Activated CD4-positive, alpha-beta T cell treated with anti-CD3 and anti-CD28 coated beads for 36 hours (primary cell): ENCODE measurements around the gene PDE4B. TPM values are rescaled to one million over a fixed set of nuclear protein-coding genes. Genes with fewer than 3 reads are reported as not detected.

Source experiments
- ATAC-seq: fragments of 200-7000 bp; cut with Tn5 transposase; one replicate; pipeline ENCODE4 v1.10.0; 2021; ENCODE audit warnings: mild to moderate bottlenecking, moderate library complexity
- CTCF ChIA-PET: fragments of 350-600 bp; sonication (Branson Sonifier 250); formaldehyde crosslinking; loops from one replicate; lab custom pipeline; 2021; ENCODE audit warnings: antibody characterized with exemption; lab: Charles Lee
- POLR2A ChIA-PET: fragments of 350-600 bp; sonication (Branson Sonifier 250); formaldehyde crosslinking; loops from one replicate; lab custom pipeline; 2021; ENCODE audit warnings: antibody characterized with exemption, inconsistent platforms; lab: Charles Lee
- DNase-seq: peaks from one replicate; pipeline ENCODE4 v3.0.0-alpha.2; 2020
- H3K27ac Mint-ChIP-seq: one replicate; pipeline ENCODE4 v1.8.0; 2021; ENCODE audit warnings: mixed read lengths
- H3K27me3 Mint-ChIP-seq: one replicate; pipeline ENCODE4 v1.8.0; 2021; ENCODE audit warnings: mixed read lengths
- H3K36me3 Mint-ChIP-seq: one replicate; pipeline ENCODE4 v1.8.0; 2021; ENCODE audit warnings: low read depth, mixed read lengths
- H3K4me1 Mint-ChIP-seq: one replicate; pipeline ENCODE4 v1.8.0; 2021; ENCODE audit warnings: mixed read lengths
- H3K4me3 Mint-ChIP-seq: one replicate; pipeline ENCODE4 v1.8.0; 2021; ENCODE audit warnings: mild to moderate bottlenecking, moderate library complexity, mixed read lengths
- H3K9me3 Mint-ChIP-seq: one replicate; pipeline ENCODE4 v1.8.0; 2021; ENCODE audit warnings: low read depth, mixed read lengths
- intact Hi-C, 2 experiments: fragments of 100-400 bp; cut with DNase I in 1 of 2; cut with micrococcal nuclease in 1 of 2; formaldehyde crosslinking; loops; one replicate each; pipeline versions ENCODE4 v1.14.2 to v1.15.1; 2022 to 2024; cut with DNase I, micrococcal nuclease
- total RNA-seq, 2 experiments: library from RNA; stranded (reverse); gene quantifications; one replicate each; pipeline ENCODE4 v1.2.3, GENCODE V29; 2021

Gene PDE4B
- total RNA-seq, 2 experiments from 2014 or later = 24.2 to 24.7 TPM

DNA sequence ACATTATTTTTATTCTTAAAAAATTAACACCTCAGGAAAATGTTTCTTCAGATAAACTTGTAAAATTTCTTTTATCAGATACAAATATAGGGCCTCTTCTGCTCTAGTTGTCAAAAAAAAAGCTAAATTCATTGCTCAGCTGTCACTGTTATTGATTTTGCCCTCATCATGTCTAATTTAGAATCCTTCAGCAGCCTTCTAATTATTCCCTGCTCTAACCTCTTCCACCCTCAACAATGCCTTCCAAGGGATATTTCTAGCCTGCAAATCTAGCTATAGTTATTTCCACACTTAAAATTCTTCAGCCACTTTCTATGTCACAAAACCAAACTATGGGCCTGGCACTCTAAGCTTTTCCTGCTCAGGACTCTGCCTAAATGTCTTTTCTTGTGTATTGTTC lies 25.2 kb downstream of the PDE4B start:
- ATAC-seq = no peak
- Mint-ChIP-seq H3K9me3 (no peaks in the 10 kb centered on the region), H3K27ac (no peak overlapping the region), H3K27me3 (peaks cover 26% of the 10 kb centered on the region), H3K4me3 (no peak overlapping the region), H3K4me1 (peaks cover 10% of the 10 kb centered on the region), H3K36me3 (no peaks in the 10 kb centered on the region)
- ChIA-PET CTCF (interaction anchor here (0.6 to 1.2 kb wide), 4 partner anchors 97 to 628 kb away, joined by 3 read pairs; no protein-coding TSS in a partner anchor), POLR2A (no interaction called here)
- intact Hi-C loops = no loop called here
- no peak for DNase-seq

DNA sequence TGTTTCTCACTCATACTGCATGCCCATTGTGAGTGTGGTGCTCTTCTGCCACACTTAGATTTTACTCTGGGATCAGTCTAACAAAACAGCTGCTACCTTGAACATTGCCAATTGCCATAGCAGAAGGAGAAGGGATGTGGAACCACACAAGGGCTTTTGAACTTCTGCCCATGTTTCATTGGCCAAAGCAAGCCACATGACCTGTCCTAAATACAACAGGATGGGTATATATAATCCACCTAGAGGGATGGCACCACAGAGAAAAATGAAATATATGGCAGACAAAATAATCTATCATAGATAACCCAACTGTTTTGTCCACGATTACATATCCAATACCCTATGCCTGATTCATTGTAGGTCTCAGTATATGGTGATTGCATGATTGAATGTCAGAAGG lies 26.3 kb downstream of the PDE4B start:
- intact Hi-C loops = no loop called here
- no peak for DNase-seq
- Mint-ChIP-seq H3K4me3 (no peak overlapping the region), H3K4me1 (no peaks in the 10 kb centered on the region), H3K36me3 (no peaks in the 10 kb centered on the region), H3K9me3 (no peaks in the 10 kb centered on the region), H3K27ac (no peak overlapping the region), H3K27me3 (peaks cover 19% of the 10 kb centered on the region)
- ChIA-PET POLR2A (no interaction called here), CTCF (interaction anchor here (1.0 kb wide), 1 partner anchor 11 kb away, joined by 3 read pairs; no protein-coding TSS in a partner anchor)
- ATAC-seq = no peak

DNA sequence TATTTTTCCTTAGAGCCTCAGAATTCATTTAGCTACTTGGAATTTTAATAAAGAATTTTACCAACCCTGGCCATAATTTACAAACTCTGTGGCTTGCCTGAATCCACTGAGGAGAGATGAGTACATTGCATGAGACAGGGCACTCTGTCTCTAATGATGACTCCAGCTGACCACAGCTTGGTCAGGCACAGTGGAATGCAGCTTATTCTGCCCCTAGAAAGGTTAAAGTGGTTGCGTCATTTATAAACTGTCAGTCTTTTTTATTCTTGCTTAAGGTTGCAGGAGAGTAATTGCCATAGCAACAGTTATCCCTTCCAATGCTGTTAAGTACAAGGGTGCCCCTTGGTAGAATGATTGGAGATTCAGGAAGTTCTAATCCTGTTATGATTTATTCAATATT lies 28.3 kb downstream of the PDE4B start:
- intact Hi-C loops = no loop called here
- no peaks in the 10 kb centered on the region for H3K4me1 Mint-ChIP-seq
- no peak overlapping the region for H3K4me3 Mint-ChIP-seq
- DNase-seq (no peak), ATAC-seq (no peak)
- H3K27ac Mint-ChIP-seq = no peak overlapping the region
- POLR2A ChIA-PET = no interaction called here
- peaks cover 18% of the 10 kb centered on the region for H3K27me3 Mint-ChIP-seq
- H3K9me3 Mint-ChIP-seq = no peaks in the 10 kb centered on the region
- CTCF ChIA-PET = no interaction called here
- no peaks in the 10 kb centered on the region for H3K36me3 Mint-ChIP-seq

DNA sequence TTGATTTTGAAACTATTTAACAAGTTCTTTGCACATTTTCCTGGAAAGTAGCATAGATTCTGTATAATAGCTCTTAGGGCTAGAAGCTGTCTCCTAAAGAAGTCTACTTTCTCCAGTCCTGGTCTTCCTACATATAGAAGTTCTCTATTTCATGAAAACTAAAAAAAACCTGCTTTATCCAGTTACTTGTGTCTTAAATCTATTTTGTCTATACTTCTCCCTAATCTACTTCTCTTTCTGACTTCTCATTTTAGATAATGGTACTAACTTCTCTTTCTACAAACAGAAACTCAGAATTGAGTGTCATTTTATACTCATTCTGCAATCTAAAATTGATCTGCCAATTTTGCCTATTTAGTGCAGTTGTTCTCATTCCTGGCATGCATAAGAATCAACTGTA lies 28.7 kb downstream of the PDE4B start:
- Mint-ChIP-seq H3K9me3 (no peaks in the 10 kb centered on the region), H3K27me3 (peaks cover 18% of the 10 kb centered on the region), H3K27ac (no peak overlapping the region), H3K4me3 (no peak overlapping the region), H3K4me1 (no peaks in the 10 kb centered on the region), H3K36me3 (no peaks in the 10 kb centered on the region)
- ChIA-PET POLR2A (no interaction called here), CTCF (no interaction called here)
- DNase-seq (no peak), ATAC-seq (no peak)
- intact Hi-C loops = no loop called here

DNA sequence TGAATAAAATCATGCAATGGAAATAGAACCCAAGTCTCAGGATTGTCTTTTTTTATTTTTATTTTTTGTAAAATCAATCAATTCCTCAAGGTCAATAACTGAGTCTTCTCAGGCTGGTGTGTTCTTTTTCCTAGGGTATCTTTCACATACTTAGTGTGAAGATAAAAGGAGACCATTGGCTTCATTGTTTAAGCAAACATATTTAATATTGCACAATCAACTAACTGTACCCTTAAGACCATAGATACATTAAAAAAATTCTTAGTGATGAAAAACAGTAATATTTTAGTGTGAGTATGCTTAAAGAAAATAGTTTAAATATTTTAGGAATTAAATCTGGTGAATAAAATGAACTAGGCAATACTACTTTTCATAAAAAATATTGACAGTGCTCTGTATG lies 31.4 kb downstream of the PDE4B start:
- Mint-ChIP-seq H3K36me3 (no peaks in the 10 kb centered on the region), H3K27me3 (peaks cover 20% of the 10 kb centered on the region), H3K4me1 (no peaks in the 10 kb centered on the region), H3K27ac (no peak overlapping the region), H3K9me3 (no peaks in the 10 kb centered on the region), H3K4me3 (no peak overlapping the region)
- CTCF ChIA-PET = no interaction called here
- DNase-seq (no peak), ATAC-seq (no peak)
- intact Hi-C loops = no loop called here
- POLR2A ChIA-PET = no interaction called here

DNA sequence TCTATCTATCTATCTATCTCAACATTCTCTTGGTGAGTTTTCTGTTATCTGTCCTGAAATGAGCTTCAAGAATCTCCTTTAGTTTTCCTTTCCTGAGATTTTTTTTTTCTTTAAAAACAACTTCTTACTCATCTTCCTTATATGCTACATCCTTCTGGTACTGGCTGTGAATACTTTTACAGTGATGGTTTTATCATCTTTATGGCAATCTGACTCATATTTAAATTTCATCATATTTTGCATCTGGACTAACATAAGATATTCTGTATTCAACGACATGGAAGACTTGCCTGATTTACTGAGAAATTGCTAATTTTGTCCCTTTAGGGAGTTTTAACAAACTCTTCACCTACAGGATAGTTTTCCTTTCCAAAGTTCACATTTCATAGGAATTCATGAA lies 33.0 kb downstream of the PDE4B start:
- ChIA-PET POLR2A (no interaction called here), CTCF (no interaction called here)
- Mint-ChIP-seq H3K9me3 (no peaks in the 10 kb centered on the region), H3K27me3 (peaks cover 20% of the 10 kb centered on the region), H3K36me3 (no peaks in the 10 kb centered on the region), H3K4me3 (no peak overlapping the region), H3K4me1 (peaks cover 4% of the 10 kb centered on the region), H3K27ac (no peak overlapping the region)
- no peak for ATAC-seq
- no peak for DNase-seq
- intact Hi-C loops = no loop called here

DNA sequence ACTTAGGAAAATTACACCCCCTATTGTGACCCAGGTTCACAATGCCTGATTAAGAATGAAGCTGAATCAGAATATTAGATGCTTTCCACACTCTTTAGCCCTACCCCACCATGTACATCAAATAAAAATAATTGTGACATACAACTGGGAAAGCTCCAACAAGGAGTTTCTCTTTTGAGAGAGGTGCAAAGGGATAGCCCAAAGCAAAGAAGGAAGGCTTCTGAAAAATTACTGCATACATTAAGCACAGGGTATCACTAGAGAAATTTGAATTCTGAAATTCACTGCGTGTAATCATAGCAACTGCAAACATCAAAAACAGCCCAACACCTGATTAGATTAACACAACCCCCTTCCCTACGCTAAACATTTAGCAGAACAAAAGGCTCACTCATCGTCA lies 34.1 kb downstream of the PDE4B start:
- Mint-ChIP-seq H3K27ac (no peak overlapping the region), H3K4me1 (peaks cover 4% of the 10 kb centered on the region), H3K27me3 (peaks cover 20% of the 10 kb centered on the region), H3K4me3 (no peak overlapping the region), H3K36me3 (no peaks in the 10 kb centered on the region), H3K9me3 (no peaks in the 10 kb centered on the region)
- no peak for DNase-seq
- POLR2A ChIA-PET = no interaction called here
- intact Hi-C loops = no loop called here
- ATAC-seq = no peak
- CTCF ChIA-PET = no interaction called here

DNA sequence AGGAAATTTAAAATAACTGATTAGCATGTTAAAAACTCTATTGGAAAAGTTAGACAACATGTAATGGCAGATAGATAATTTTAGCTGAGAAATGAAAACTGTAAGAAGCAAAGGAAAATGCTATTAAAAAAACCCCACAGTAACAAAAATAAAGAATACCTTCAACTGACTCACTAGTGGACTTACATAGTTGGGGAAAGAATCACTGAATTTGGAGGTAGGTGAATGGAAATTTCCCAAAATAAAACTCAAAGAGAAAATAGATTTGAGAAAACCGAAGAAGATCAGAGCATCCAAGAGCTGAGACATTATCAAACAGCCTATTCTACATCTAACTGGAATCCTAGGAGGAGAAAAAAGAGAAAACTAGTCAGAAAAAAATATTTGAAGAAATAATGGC lies 34.7 kb downstream of the PDE4B start:
- DNase-seq = no peak
- POLR2A ChIA-PET = no interaction called here
- Mint-ChIP-seq H3K4me3 (no peak overlapping the region), H3K27ac (no peak overlapping the region), H3K4me1 (peaks cover 4% of the 10 kb centered on the region), H3K9me3 (no peaks in the 10 kb centered on the region), H3K27me3 (peaks cover 24% of the 10 kb centered on the region), H3K36me3 (no peaks in the 10 kb centered on the region)
- intact Hi-C loops = no loop called here
- ATAC-seq = no peak
- CTCF ChIA-PET = no interaction called here

DNA sequence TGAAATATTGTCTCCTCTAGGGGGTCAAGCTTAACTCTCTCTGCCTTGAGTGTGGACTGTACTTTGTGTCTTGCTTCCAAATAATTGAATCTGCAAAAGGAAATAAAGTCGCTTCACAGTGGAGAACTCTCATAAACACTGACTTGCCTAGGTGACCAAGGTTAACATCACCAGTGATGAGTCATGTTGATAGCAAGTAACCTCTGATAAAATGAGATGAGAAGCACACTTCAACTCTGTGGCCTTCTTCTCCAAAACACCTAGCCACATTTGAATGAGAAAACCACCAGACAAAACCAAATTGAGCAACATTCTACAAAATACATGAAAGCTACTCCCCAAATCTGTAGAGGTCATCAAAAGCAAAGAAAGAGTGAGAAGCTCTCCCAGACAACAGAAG lies 37.6 kb downstream of the PDE4B start:
- DNase-seq (no peak), ATAC-seq (peak; percentile 82)
- H3K36me3 Mint-ChIP-seq = no peaks in the 10 kb centered on the region
- peaks cover 24% of the 10 kb centered on the region for H3K27me3 Mint-ChIP-seq
- peaks cover 4% of the 10 kb centered on the region for H3K4me1 Mint-ChIP-seq
- intact Hi-C loops = loop anchor here in 1 of 2 experiments (1.0 kb wide), 1 partner anchor 18 kb away; no protein-coding TSS in a partner anchor
- no peak overlapping the region for H3K27ac Mint-ChIP-seq
- H3K4me3 Mint-ChIP-seq = no peak overlapping the region
- no peaks in the 10 kb centered on the region for H3K9me3 Mint-ChIP-seq
- ChIA-PET CTCF (interaction anchor here (1.3 to 1.5 kb wide), 2 partner anchors 18 to 143 kb away, joined by 4 read pairs; no protein-coding TSS in a partner anchor), POLR2A (no interaction called here)

DNA sequence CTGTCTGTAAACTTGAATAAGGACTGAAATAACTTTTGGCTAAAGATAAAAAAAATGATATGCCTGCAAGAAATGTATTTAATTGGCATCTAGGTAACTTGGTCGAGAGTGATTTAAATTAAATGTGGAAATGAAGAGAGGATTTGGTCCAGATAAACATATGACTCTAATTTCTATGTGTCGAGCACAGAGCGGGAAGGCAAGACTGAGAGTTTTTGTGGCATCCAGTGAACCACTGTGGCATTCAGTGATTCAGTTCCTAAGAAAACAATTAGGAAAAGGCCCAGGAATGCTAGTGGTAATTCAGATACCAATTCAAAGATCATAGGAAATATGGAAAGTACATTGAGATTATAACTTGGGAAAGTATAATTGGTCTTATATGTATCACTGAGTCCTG lies 39.6 kb downstream of the PDE4B start:
- ATAC-seq (no peak), DNase-seq (no peak)
- Mint-ChIP-seq H3K27ac (no peak overlapping the region), H3K4me1 (peaks cover 4% of the 10 kb centered on the region), H3K36me3 (no peaks in the 10 kb centered on the region), H3K4me3 (no peak overlapping the region), H3K9me3 (no peaks in the 10 kb centered on the region), H3K27me3 (peaks cover 17% of the 10 kb centered on the region)
- ChIA-PET CTCF (no interaction called here), POLR2A (no interaction called here)
- intact Hi-C loops = no loop called here

DNA sequence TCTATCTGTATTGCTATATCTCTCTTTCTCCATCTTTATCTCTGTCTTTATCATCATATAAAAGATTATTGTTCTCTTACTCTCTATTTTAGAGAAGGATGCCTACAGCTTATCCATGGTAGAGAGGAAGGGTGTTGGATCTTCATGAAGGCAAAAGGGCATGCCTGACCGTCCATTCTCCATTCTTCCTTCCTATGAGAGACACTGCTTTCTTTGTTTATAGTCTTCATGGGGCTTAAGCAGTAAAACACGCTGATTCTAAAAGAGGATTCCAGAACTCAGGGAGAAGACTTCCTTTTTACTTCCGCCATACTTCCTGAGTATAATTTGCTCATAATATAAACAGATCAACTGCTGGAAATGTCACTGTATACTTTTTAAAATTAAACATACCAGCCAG lies 44.0 kb downstream of the PDE4B start:
- Mint-ChIP-seq H3K27ac (no peak overlapping the region), H3K4me3 (no peak overlapping the region), H3K4me1 (no peaks in the 10 kb centered on the region), H3K36me3 (no peaks in the 10 kb centered on the region), H3K9me3 (no peaks in the 10 kb centered on the region), H3K27me3 (peaks cover 11% of the 10 kb centered on the region)
- intact Hi-C loops = no loop called here
- no peak for DNase-seq
- POLR2A ChIA-PET = no interaction called here
- CTCF ChIA-PET = interaction anchor here (0.7 kb wide), 1 partner anchor 10 kb away, joined by 4 read pairs; no protein-coding TSS in a partner anchor
- no peak for ATAC-seq

DNA sequence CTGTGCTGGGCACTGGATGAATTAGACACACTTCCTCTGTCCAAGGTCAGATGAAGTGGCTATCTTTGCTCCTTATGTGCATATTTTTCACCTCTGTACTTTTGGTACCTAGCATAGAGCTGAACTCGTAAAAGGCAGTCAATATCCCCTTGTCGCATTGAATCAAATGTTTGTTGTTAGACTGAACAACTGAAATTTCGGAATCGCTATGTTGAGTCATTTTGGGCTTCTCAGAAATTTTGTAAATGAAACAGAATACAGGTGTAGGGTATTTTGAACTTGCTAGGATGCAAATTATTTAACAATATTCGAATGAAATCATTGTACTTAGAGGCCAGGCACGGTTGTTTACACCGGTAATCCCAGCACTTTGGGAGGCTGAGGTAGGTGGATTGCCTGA lies 48.0 kb downstream of the PDE4B start:
- Mint-ChIP-seq H3K4me3 (no peak overlapping the region), H3K27ac (no peak overlapping the region), H3K36me3 (no peaks in the 10 kb centered on the region), H3K4me1 (no peaks in the 10 kb centered on the region), H3K27me3 (peaks cover 5% of the 10 kb centered on the region), H3K9me3 (no peaks in the 10 kb centered on the region)
- CTCF ChIA-PET = no interaction called here
- POLR2A ChIA-PET = no interaction called here
- ATAC-seq = no peak
- intact Hi-C loops = no loop called here
- DNase-seq = no peak

DNA sequence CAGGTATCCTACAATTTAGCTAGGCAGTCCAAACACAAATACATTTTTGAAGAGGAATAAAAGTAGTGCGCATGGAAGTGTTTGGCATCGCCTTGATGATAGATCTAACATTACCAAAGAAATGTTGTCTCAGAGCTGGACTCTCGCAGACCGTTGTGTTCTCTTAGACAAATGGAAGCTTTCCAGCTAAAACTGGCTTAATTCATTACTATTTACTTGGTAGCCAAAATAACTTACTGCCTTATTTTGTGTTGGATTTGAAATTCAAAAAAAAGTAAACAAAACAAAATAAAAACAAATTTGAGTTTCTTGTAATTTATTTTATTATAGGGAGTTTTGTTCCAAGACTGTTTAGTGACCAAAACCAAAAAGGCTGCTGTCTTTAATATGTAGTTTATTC lies 51.6 kb downstream of the PDE4B start:
- POLR2A ChIA-PET = no interaction called here
- H3K4me1 Mint-ChIP-seq = no peaks in the 10 kb centered on the region
- H3K27me3 Mint-ChIP-seq = peaks cover 4% of the 10 kb centered on the region
- peaks cover 5% of the 10 kb centered on the region for H3K9me3 Mint-ChIP-seq
- DNase-seq (no peak), ATAC-seq (no peak)
- no peaks in the 10 kb centered on the region for H3K36me3 Mint-ChIP-seq
- H3K27ac Mint-ChIP-seq = no peak overlapping the region
- CTCF ChIA-PET = no interaction called here
- intact Hi-C loops = no loop called here
- no peak overlapping the region for H3K4me3 Mint-ChIP-seq
